Mesothelial cell of epicardium (in vitro differentiated cells): Measurements from ENCODE around the gene ATXN7L3. TPM values are rescaled to one million over a fixed set of nuclear protein-coding genes. Genes with fewer than 3 reads are reported as not detected.

ENCODE experiments used
- DNase-seq, 2 experiments: peaks; one replicate each; pipeline ENCODE4 v3.0.0; 2021; ENCODE audit warnings: low spot score in 2 of 2; ENCODE audit not compliant: unreplicated experiment in 2 of 2
- H3K27ac Mint-ChIP-seq: 2 replicates; pipeline ENCODE4 v1.8.0; 2021; ENCODE audit warnings: mixed read lengths
- H3K27me3 Mint-ChIP-seq: 2 replicates; pipeline ENCODE4 v1.8.0; 2021; ENCODE audit warnings: low read depth, mixed read lengths
- H3K36me3 Mint-ChIP-seq: 2 replicates; pipeline ENCODE4 v1.8.0; 2021; ENCODE audit warnings: mixed read lengths
- H3K4me1 Mint-ChIP-seq: 2 replicates; pipeline ENCODE4 v1.8.0; 2021; ENCODE audit warnings: mixed read lengths
- H3K4me3 Mint-ChIP-seq: 2 replicates; pipeline ENCODE4 v1.8.0; 2021; ENCODE audit warnings: mild to moderate bottlenecking, moderate library complexity, mixed read lengths
- H3K9me3 Mint-ChIP-seq: 2 replicates; pipeline ENCODE4 v1.8.0; 2021; ENCODE audit warnings: mixed read lengths
- total RNA-seq: library from RNA; stranded (reverse); gene quantifications from 3 replicates; pipeline ENCODE4 v1.2.1, GENCODE V29; 2021
- TF ChIP-seq, protein P1 (sequence below): fragments of 200-600 bp; sonication (generic); IDR thresholded peaks from one replicate; pipeline ENCODE4 v1.5.0; 2021; ENCODE audit warnings: antibody characterized with exemption; ENCODE audit not compliant: unreplicated experiment

ATXN7L3 gene
- total RNA-seq, 1 donor from 2014 or later, result 137 TPM

DNA sequence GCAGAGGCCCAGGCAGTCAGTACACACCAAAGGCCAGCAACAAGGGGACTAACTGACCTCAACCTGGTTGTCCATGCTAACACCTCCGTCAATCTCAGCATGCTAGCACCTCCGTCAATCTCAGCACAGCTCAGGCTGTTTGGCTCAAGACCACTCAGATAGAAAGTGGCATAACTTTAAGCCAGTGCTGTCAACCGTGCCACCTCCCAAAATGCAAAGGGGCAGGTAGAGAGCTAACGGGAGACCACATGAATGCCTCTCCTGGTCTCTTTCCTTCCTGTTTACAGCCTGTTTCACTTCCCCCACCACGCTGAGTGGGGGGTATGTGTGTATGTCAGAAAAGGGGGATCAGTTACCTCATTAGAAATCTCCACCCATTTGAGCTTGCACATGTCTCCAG lies 16.5 kb upstream of the ATXN7L3 start:
- Mint-ChIP-seq H3K27ac (no peak overlapping the region), H3K27me3 (no peaks in the 10 kb centered on the region), H3K9me3 (no peaks in the 10 kb centered on the region), H3K36me3 (peaks cover 17% of the 10 kb centered on the region), H3K4me3 (no peak overlapping the region), H3K4me1 (peaks cover 10% of the 10 kb centered on the region)
- no peak for DNase-seq
- TF ChIP-seq, protein P1, sequence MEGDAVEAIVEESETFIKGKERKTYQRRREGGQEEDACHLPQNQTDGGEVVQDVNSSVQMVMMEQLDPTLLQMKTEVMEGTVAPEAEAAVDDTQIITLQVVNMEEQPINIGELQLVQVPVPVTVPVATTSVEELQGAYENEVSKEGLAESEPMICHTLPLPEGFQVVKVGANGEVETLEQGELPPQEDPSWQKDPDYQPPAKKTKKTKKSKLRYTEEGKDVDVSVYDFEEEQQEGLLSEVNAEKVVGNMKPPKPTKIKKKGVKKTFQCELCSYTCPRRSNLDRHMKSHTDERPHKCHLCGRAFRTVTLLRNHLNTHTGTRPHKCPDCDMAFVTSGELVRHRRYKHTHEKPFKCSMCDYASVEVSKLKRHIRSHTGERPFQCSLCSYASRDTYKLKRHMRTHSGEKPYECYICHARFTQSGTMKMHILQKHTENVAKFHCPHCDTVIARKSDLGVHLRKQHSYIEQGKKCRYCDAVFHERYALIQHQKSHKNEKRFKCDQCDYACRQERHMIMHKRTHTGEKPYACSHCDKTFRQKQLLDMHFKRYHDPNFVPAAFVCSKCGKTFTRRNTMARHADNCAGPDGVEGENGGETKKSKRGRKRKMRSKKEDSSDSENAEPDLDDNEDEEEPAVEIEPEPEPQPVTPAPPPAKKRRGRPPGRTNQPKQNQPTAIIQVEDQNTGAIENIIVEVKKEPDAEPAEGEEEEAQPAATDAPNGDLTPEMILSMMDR, result no peak

DNA sequence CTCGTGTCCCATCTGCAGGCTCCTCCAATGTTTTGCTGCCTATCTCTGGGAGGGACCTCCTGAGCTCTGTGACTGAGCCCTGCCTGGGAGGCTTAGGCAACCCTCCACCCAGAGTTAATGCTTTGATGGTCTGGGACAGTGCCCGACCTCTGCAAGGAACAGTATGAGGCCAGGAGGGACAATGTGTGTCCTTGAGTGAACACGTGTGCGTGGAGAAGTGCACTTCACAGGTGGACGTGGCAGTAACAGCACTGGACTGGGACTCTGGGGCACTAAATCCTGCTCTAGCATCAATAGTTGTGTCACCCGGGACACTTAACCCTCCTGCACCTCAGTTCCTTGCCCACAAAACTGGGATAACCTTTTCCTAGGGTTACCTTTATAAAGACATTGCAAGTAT lies 15.2 kb upstream of the ATXN7L3 start:
- Mint-ChIP-seq H3K27ac (no peak overlapping the region), H3K4me1 (peaks cover 10% of the 10 kb centered on the region), H3K4me3 (no peak overlapping the region), H3K27me3 (no peaks in the 10 kb centered on the region), H3K36me3 (peaks cover 20% of the 10 kb centered on the region), H3K9me3 (no peaks in the 10 kb centered on the region)
- DNase-seq, result no peak
- TF ChIP-seq, protein P1, result no peak

DNA sequence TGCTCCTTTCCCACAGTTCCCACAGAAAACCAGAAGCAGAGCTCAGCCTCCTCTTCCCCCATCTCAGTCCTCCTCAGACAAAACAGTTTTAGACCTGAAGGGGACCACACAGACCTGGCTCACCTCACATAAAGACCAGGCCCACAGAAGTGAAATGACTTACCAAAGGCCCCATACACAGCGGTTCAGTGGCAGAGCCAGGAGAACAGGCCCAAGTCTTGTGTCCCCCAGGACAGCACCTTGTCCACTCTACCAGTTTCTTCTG lies 14.5 kb upstream of the ATXN7L3 start:
- Mint-ChIP-seq H3K27me3 (no peaks in the 10 kb centered on the region), H3K4me3 (no peak overlapping the region), H3K9me3 (no peaks in the 10 kb centered on the region), H3K4me1 (peaks cover 10% of the 10 kb centered on the region), H3K27ac (peak overlapping the region; percentile 13), H3K36me3 (peaks cover 20% of the 10 kb centered on the region)
- TF ChIP-seq, protein P1, result no peak
- no peak for DNase-seq

DNA sequence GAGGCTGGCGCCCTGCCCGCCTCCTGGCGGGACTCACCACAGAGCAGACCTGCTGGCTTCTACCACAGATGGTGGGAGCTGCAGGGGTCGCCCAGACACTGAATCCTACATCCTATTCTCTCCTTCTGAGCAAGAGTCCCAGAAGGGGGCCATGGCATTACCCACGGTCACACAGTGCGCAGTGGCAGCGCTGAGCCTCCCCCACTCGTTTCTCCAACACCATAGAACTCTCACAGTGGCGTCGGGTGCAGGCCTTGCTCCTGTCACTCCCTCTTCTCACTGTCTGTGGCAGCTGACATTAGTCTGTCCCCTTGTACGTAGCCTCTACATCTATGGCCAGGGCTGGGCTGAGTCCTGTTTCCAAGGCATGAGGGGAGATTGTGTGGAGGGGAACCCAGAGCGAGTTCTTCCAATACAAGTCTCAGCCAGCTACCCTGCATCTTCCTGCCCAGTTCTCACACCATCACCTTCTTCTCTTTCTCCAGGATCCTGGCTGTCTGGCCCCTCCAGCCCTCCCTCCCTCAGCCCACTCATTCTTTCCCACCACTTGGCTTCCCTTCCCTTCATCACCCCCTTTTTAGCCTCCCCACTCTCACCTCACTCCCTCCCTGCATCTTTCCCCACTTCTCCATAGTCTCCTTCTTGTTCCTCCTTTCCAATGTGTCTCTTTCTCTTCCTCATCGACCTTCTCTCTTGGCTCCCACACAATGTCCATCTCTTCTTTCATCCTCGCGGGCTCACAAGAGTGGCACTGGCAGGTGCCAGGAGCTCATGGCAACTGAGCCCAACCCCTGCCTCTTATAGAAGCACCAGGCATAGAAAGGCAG lies 13.9 kb upstream of the ATXN7L3 start:
- H3K4me1 Mint-ChIP-seq, result peaks cover 10% of the 10 kb centered on the region
- no peak overlapping the region for H3K4me3 Mint-ChIP-seq
- H3K36me3 Mint-ChIP-seq, result peaks cover 20% of the 10 kb centered on the region
- no peaks in the 10 kb centered on the region for H3K9me3 Mint-ChIP-seq
- H3K27me3 Mint-ChIP-seq, result no peaks in the 10 kb centered on the region
- peak overlapping the region; percentile 13 for H3K27ac Mint-ChIP-seq
- TF ChIP-seq, protein P1, result no peak
- no peak for DNase-seq

DNA sequence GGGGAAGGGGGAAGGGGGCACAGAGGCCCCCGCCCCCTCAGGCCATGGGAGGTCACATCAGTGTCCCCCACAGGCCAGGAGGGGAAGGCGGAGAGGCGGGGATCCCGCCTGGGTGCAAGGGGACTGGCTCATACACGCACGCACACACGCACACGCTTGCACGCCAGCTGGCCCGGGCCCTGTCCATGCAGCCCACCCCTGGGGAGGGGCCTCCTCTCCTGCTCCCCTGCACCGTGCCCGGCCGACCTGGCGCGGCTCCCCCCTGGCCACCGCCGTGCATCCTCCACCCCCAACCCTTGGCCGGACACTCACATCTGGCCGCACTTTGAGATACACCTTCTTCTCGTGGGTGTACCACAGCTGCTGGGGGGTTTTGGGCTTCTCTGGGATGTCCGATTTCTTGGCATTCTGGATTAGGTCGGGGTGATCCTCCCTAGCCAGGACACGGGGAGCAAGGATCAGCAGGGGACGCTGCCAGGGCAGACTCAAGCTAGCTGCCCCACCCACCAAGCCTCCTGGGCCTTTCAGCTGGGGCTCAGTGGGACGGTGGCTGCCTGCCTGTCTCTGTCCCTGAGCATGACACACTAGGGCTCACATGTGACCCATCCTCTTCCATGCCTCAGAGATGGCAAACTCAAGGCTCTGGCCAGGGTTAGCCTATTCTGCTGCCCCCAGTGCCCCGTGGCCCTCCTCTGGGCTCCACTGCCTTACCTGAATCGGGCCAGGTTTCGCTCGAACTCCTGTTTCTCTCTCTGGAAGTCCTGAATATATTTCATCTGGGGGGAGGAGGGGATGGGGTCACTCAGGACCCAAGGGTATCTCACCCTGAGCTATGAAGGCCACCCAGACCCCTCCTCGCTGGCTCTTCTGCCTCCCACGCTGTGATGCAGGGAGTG lies 13.1 kb upstream of the ATXN7L3 start:
- Mint-ChIP-seq H3K27ac (no peak overlapping the region), H3K9me3 (no peaks in the 10 kb centered on the region), H3K4me1 (peaks cover 8% of the 10 kb centered on the region), H3K27me3 (no peaks in the 10 kb centered on the region), H3K36me3 (peaks cover 20% of the 10 kb centered on the region), H3K4me3 (no peak overlapping the region)
- no peak for DNase-seq
- TF ChIP-seq, protein P1, result no peak
